PC-3 (cell line): ENCODE results near the gene D2HGDH.

Experiments
- CTCF ChIP-seq: fragments of 300-600 bp; sonication (generic); conservative IDR thresholded peaks from 2 replicates; pipeline ENCODE4 v1.5.1; 2017; ENCODE audit warnings: antibody characterized with exemption, low read depth, mild to moderate bottlenecking, low read length
- EZH2 ChIP-seq: fragments of 300-600 bp; sonication (generic); IDR thresholded peaks from one replicate; pipeline ENCODE4 v1.6.1; 2017; ENCODE audit warnings: antibody characterized with exemption, mild to moderate bottlenecking, low read length; ENCODE audit not compliant: unreplicated experiment
- EZH2phosphoT487 ChIP-seq: fragments of 300-600 bp; sonication (generic); IDR thresholded peaks from 2 replicates; pipeline ENCODE4 v1.6.1; 2018; ENCODE audit warnings: mild to moderate bottlenecking, antibody characterized with exemption, low read length, borderline replicate concordance

- TF ChIP-seq CTCF (peak; percentile 56), EZH2 (no peak), EZH2phosphoT487 (no peak)
Measured at GRCh38 chr2:241702155-241703031, 32.0 kb upstream of the D2HGDH start.
